Measurements from ENCODE around the gene GPR161. TPM values are rescaled to one million over a fixed set of nuclear protein-coding genes. Genes with fewer than 3 reads are reported as not detected.
"Not testable (repeated sequence)": the region's sequence is repeated elsewhere in the genome, so short reads cannot be mapped to it uniquely, and the experiment has no call there.

GPR161 gene
- total and polyA plus RNA-seq, 2 donors (not counting 1 experiment from before 2014, with no cell fraction given), result 0.07 to 0.22 TPM

GRCh38 chr1:168155910-168156309 lies 19.2 kb upstream of the GPR161 start:
- Histone ChIP-seq H4K20me1 (ENCODE audit: control insufficient read depth, insufficient read depth, low read length, poor library complexity, severe bottlenecking) (no peaks in the 10 kb centered on the region), H3K27me3 (replicated peaks in 1 of 4; ENCODE audit: control extremely low read depth in 1 of 4, control insufficient read depth in 3 of 4, insufficient read depth in 4 of 4, low read length in 3 of 4) (no peaks in the 10 kb centered on the region), H3K27ac (ENCODE audit: low read length in 2 of 2) (no peak overlapping the region), H3K79me2 (ENCODE audit: control insufficient read depth, insufficient read depth, low read length) (no peaks in the 10 kb centered on the region), H3K4me3 (ENCODE audit: control extremely low read depth in 1 of 5, extremely low read depth in 1 of 5, insufficient read depth in 1 of 5, low read depth in 2 of 5, low read length in 4 of 5) (no peak overlapping the region), H3K9me3 (ENCODE audit: control extremely low read depth in 1 of 3, control insufficient read depth in 2 of 3, insufficient read depth in 1 of 3, low read length in 2 of 3) (peaks cover 2 to 18% (median 7%) of the 10 kb centered on the region in 3 donors), H3K9ac (ENCODE audit: low read length) (no peak overlapping the region), H3K4me2 (replicated peaks; ENCODE audit: low read depth, low read length, poor library complexity, severe bottlenecking) (no peak overlapping the region), H3K36me3 (replicated peaks in 1 of 2; ENCODE audit: control extremely low read depth in 1 of 2, control insufficient read depth in 1 of 2, extremely low read depth in 1 of 2, insufficient read depth in 2 of 2, low read length in 1 of 2) (no peaks in the 10 kb centered on the region), H2AFZ (ENCODE audit: insufficient read depth, low read depth, low read length, poor library complexity, severe bottlenecking) (no peak overlapping the region), H3K4me1 (ENCODE audit: control insufficient read depth in 2 of 2, insufficient read depth in 2 of 2, low read length in 2 of 2) (no peaks in the 10 kb centered on the region)
- ChIA-PET CTCF (no interaction called here), POLR2A (no interaction called here)
- Mint-ChIP-seq H3K9me3 (ENCODE audit: insufficient read depth) (peaks cover 14% of the 10 kb centered on the region), H3K27me3 (no peaks in the 10 kb centered on the region), H3K4me3 (no peak overlapping the region), H3K27ac (no peak overlapping the region), H3K4me1 (peaks cover 2% of the 10 kb centered on the region)
- no peak for TF ChIP-seq EZH2 (IDR thresholded peaks at IDR 0.05; ENCODE audit: borderline replicate concordance, insufficient read depth, low read depth, low read length, poor library complexity, severe bottlenecking)
- no peak for TF ChIP-seq CTCF (IDR thresholded peaks at IDR 0.05)
- ATAC-seq (ENCODE audit: low read depth) (no peak), DNase-seq (no peak)
- intact Hi-C loops (cut with micrococcal nuclease), result no loop called here
- WGBS (ENCODE audit: insufficient coverage), result no CpG with 5 or more reads among the region's 4 CpGs

GRCh38 chr1:168154707-168155106 lies 18.0 kb upstream of the GPR161 start:
- POLR2A ChIA-PET; H3K27me3 Mint-ChIP-seq; H3K4me3 Mint-ChIP-seq; H3K4me1 Mint-ChIP-seq; H3K9me3 Mint-ChIP-seq (ENCODE audit: insufficient read depth); H3K4me1 ChIP-seq (ENCODE audit: control insufficient read depth in 2 of 2, insufficient read depth in 2 of 2, low read length in 2 of 2); H3K9ac ChIP-seq (ENCODE audit: low read length); H2AFZ ChIP-seq (ENCODE audit: insufficient read depth, low read depth, low read length, poor library complexity, severe bottlenecking); H3K27ac Mint-ChIP-seq; DNase-seq; H3K36me3 ChIP-seq (replicated peaks in 1 of 2; ENCODE audit: control extremely low read depth in 1 of 2, control insufficient read depth in 1 of 2, extremely low read depth in 1 of 2, insufficient read depth in 2 of 2, low read length in 1 of 2); ATAC-seq (ENCODE audit: low read depth); H3K27me3 ChIP-seq (replicated peaks in 1 of 4; ENCODE audit: control extremely low read depth in 1 of 4, control insufficient read depth in 3 of 4, insufficient read depth in 4 of 4, low read length in 3 of 4); H3K27ac ChIP-seq (ENCODE audit: low read length in 2 of 2); CTCF ChIA-PET; H3K4me3 ChIP-seq (ENCODE audit: control extremely low read depth in 1 of 5, extremely low read depth in 1 of 5, insufficient read depth in 1 of 5, low read depth in 2 of 5, low read length in 4 of 5); H4K20me1 ChIP-seq (ENCODE audit: control insufficient read depth, insufficient read depth, low read length, poor library complexity, severe bottlenecking); H3K9me3 ChIP-seq (ENCODE audit: control extremely low read depth in 1 of 3, control insufficient read depth in 2 of 3, insufficient read depth in 1 of 3, low read length in 2 of 3); H3K4me2 ChIP-seq (replicated peaks; ENCODE audit: low read depth, low read length, poor library complexity, severe bottlenecking); intact Hi-C loops (cut with micrococcal nuclease); H3K79me2 ChIP-seq (ENCODE audit: control insufficient read depth, insufficient read depth, low read length): not testable (repeated sequence)
- 63% methylated on average over 3 of the region's 4 CpGs for WGBS (ENCODE audit: insufficient coverage)
